HCT116 (cell line): Measurements from ENCODE around the gene ATP1A2. TPM values are rescaled to one million over a fixed set of nuclear protein-coding genes. Genes with fewer than 3 reads are reported as not detected.

Experiments
- ATAC-seq: fragments of 200-7000 bp; cut with Tn5 transposase; 2 replicates; pipeline ENCODE4 v1.9.1; 2020; ENCODE audit warnings: mild to moderate bottlenecking, moderate library complexity
- BruUV-seq: library from RNA; stranded (reverse); fragments of 400-500 nt; replicated peaks from 2 replicates; lab custom pipeline; 2021; lab: Mats Ljungman, UMichigan
- CTCF ChIA-PET: fragments of 300-600 bp; sonication (Branson Sonifier 250); formaldehyde crosslinking; loops from one replicate; lab custom pipeline; 2021; ENCODE audit warnings: antibody characterized with exemption; lab: Charles Lee
- POLR2A ChIA-PET: fragments of 300-600, 350-600 bp; sonication (Branson Sonifier 250); formaldehyde crosslinking; loops from one replicate; lab custom pipeline; 2021; ENCODE audit warnings: antibody characterized with exemption; lab: Charles Lee
- RAD21 ChIA-PET, 2 experiments: fragments of 300-600 bp; sonication (Branson Sonifier 250); formaldehyde crosslinking; loops; one replicate each; lab custom pipeline; 2023; ENCODE audit warnings: low total read pairs in 2 of 2; ENCODE audit not compliant: uncharacterized antibody in 2 of 2, unreplicated experiment in 2 of 2, low non-redundant PET in 1 of 2; lab: Charles Lee
- DNase-seq: peaks from one replicate; pipeline ENCODE4 v3.0.0-alpha.2; 2010; ENCODE audit warnings: low read depth, low spot score
- H2AFZ ChIP-seq: fragments of 200-600 bp; shearing (Covaris generic), sonication (generic); 2 replicates; pipeline ENCODE4 v1.6.1; 2017; ENCODE audit warnings: low read depth, mixed run types, mixed read lengths, antibody characterized with exemption, low read length; ENCODE audit not compliant: poor library complexity, severe bottlenecking
- H3K27ac ChIP-seq: 2 replicates; pipeline ENCODE4 v1.5.1; 2012; ENCODE audit warnings: low read depth, low read length
- H3K27me3 ChIP-seq: fragments of 200-600 bp; sonication (generic); 2 replicates; pipeline ENCODE4 v1.6.1; 2016; ENCODE audit warnings: mixed run types, low read length, mixed read lengths; ENCODE audit not compliant: insufficient read depth
- H3K36me3 ChIP-seq, 2 experiments: fragments of 200-500 bp in 1 of 2; fragments of 200-600 bp in 1 of 2; sonication (Bioruptor generic) in 1 of 2; sonication (generic) in 1 of 2; 2 replicates each; pipeline versions ENCODE4 v1.5.1 to v1.6.1; 2014 to 2016; ENCODE audit warnings: low read length in 2 of 2, inconsistent platforms in 1 of 2, mixed read lengths in 1 of 2, mixed run types in 1 of 2; ENCODE audit not compliant: insufficient read depth in 2 of 2, control insufficient read depth in 1 of 2
- H3K4me1 ChIP-seq, 2 experiments: fragments of 200-600 bp in 1 of 2; sonication (generic) in 1 of 2; 2 replicates each; pipeline versions ENCODE4 v1.5.1 to v1.6.1; 2012 to 2017; ENCODE audit warnings: low read length in 2 of 2, inconsistent platforms in 1 of 2, mild to moderate bottlenecking in 1 of 2, mixed read lengths in 1 of 2, mixed run types in 1 of 2, moderate library complexity in 1 of 2; ENCODE audit not compliant: insufficient read depth in 2 of 2, control insufficient read depth in 1 of 2
- H3K4me2 ChIP-seq: fragments of 200-600 bp; sonication (generic); 2 replicates; pipeline ENCODE4 v1.6.1; 2017; ENCODE audit warnings: mixed run types, low read length, mixed read lengths
- H3K4me3 ChIP-seq, 2 experiments: fragments of 200-600 bp in 1 of 2; sonication (generic) in 1 of 2; replicated peaks in 1 of 2; 2 replicates each; pipeline ENCODE4 v1.5.1; 2011 to 2016; ENCODE audit warnings: low read length in 2 of 2, control low read depth in 1 of 2, low read depth in 1 of 2, mild to moderate bottlenecking in 1 of 2, mixed read lengths in 1 of 2, mixed run types in 1 of 2
- H3K79me2 ChIP-seq: fragments of 200-600 bp; sonication (generic); 2 replicates; pipeline ENCODE4 v1.6.1; 2017; ENCODE audit warnings: mild to moderate bottlenecking, mixed run types, low read length, moderate library complexity, mixed read lengths; ENCODE audit not compliant: insufficient read depth
- H3K9ac ChIP-seq: fragments of 200-600 bp; sonication (generic); 2 replicates; pipeline ENCODE4 v1.6.1; 2016; ENCODE audit warnings: low read length, mixed read lengths
- H3K9me2 ChIP-seq: fragments of 200-600 bp; sonication (generic), shearing (Covaris generic); 2 replicates; pipeline ENCODE4 v1.6.1; 2017; ENCODE audit warnings: mixed run types, mild to moderate bottlenecking, moderate library complexity; ENCODE audit not compliant: insufficient read depth
- H3K9me3 ChIP-seq, 2 experiments: fragments of 200-500 bp in 1 of 2; fragments of 200-600 bp in 1 of 2; sonication (Bioruptor generic) in 1 of 2; sonication (generic) in 1 of 2; 2 replicates each; pipeline ENCODE4 v1.6.1; 2014 to 2017; ENCODE audit warnings: low read length in 2 of 2, mixed read lengths in 2 of 2, inconsistent platforms in 1 of 2, low read depth in 1 of 2, mild to moderate bottlenecking in 1 of 2, mixed run types in 1 of 2, moderate library complexity in 1 of 2; ENCODE audit not compliant: control insufficient read depth in 1 of 2, insufficient read depth in 1 of 2
- H4K20me1 ChIP-seq: fragments of 200-600 bp; sonication (generic), shearing (Covaris generic); 2 replicates; pipeline ENCODE4 v1.6.1; 2017; ENCODE audit warnings: mixed run types, mild to moderate bottlenecking, moderate library complexity; ENCODE audit not compliant: insufficient read depth
- CEBPB ChIP-seq: IDR thresholded peaks from 2 replicates; pipeline ENCODE4 v1.6.1; 2012; ENCODE audit warnings: low read depth
- FOSL1 ChIP-seq: IDR thresholded peaks from 2 replicates; pipeline ENCODE4 v1.6.1; 2012; ENCODE audit warnings: low read depth
- POLR2AphosphoS5 ChIP-seq: IDR thresholded peaks from 2 replicates; pipeline ENCODE4 v1.6.1; 2011; ENCODE audit warnings: mild to moderate bottlenecking, low read depth, low read length, moderate library complexity
- SP1 ChIP-seq: IDR thresholded peaks from 2 replicates; pipeline ENCODE4 v1.6.1; 2012; ENCODE audit warnings: low read depth
- SRF ChIP-seq: IDR thresholded peaks from 2 replicates; pipeline ENCODE4 v1.6.1; 2012; ENCODE audit warnings: low read depth
- TCF7L2 ChIP-seq: IDR thresholded peaks from 2 replicates; pipeline ENCODE4 v1.7.0; 2011; ENCODE audit warnings: borderline replicate concordance, inconsistent platforms; ENCODE audit not compliant: insufficient read depth, insufficient read length; ENCODE audit errors: extremely low read depth
- intact Hi-C: fragments of 100-400 bp; cut with micrococcal nuclease; formaldehyde crosslinking; loops from 2 replicates; pipeline ENCODE4 v1.10.0; 2022
- total RNA-seq: library from RNA; stranded (reverse); gene quantifications from one replicate; pipeline ENCODE4 v1.2.1, GENCODE V29; 2021; ENCODE audit not compliant: unreplicated experiment
- TF ChIP-seq, protein P1 (sequence below), 3 experiments: fragments of 200-600 bp in 1 of 3; sonication (generic) in 1 of 3; IDR thresholded peaks in 2 of 3; conservative IDR thresholded peaks in 1 of 3; 2 replicates each; pipeline ENCODE4 v1.5.1; 2012 to 2017; ENCODE audit warnings: low read depth in 2 of 3, low read length in 2 of 3, antibody characterized with exemption in 1 of 3, borderline replicate concordance in 1 of 3, control low read depth in 1 of 3, mild to moderate bottlenecking in 1 of 3, mixed read lengths in 1 of 3, mixed run types in 1 of 3, moderate library complexity in 1 of 3; ENCODE audit not compliant: insufficient read depth in 1 of 3

The ATP1A2 gene
- total RNA-seq, 1 experiment from 2014 or later: not detected

DNA sequence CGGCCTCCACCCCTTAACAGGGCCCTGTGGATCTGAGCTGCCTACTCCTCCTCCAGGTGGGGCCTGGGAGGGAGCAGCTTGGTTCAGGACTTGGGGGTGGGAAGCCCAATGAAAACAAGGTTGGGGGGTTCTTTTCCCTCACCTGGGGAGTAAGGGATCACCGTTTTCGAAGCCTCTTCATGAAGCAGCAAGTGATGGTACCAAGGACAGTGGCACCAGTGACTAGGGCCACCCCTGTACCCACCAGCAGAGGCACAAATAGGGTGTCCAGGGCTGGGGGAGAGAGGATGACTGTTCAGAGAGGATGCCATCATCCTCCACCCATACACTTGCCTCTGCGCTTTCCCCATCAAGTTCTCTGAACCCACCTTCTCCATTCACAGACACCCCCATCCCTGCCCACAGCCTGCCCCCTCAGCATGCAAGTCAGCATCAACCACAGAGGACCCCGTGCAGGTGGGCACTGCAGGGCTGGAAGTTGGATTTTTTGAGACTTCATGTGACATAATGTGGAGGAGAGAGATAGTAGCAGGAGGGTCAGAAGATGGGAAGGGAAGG, 23.8 kb upstream of the ATP1A2 start:
- H3K9me2 ChIP-seq: no peaks in the 10 kb centered on the region
- TF ChIP-seq SRF (no peak), CEBPB (no peak)
- TF ChIP-seq, protein P1, sequence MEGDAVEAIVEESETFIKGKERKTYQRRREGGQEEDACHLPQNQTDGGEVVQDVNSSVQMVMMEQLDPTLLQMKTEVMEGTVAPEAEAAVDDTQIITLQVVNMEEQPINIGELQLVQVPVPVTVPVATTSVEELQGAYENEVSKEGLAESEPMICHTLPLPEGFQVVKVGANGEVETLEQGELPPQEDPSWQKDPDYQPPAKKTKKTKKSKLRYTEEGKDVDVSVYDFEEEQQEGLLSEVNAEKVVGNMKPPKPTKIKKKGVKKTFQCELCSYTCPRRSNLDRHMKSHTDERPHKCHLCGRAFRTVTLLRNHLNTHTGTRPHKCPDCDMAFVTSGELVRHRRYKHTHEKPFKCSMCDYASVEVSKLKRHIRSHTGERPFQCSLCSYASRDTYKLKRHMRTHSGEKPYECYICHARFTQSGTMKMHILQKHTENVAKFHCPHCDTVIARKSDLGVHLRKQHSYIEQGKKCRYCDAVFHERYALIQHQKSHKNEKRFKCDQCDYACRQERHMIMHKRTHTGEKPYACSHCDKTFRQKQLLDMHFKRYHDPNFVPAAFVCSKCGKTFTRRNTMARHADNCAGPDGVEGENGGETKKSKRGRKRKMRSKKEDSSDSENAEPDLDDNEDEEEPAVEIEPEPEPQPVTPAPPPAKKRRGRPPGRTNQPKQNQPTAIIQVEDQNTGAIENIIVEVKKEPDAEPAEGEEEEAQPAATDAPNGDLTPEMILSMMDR (IDR thresholded peaks at IDR 0.05 in 2 of 3, conservative IDR thresholded peaks at IDR 0.05 in 1 of 3; ENCODE audit: borderline replicate concordance in 1 of 3, insufficient read depth in 1 of 3, low read depth in 2 of 3, low read length in 2 of 3): no peak
- no peak overlapping the region for H3K9ac ChIP-seq
- ChIA-PET RAD21 (no interaction called here), CTCF (interaction anchor here (0.7 kb wide), 1 partner anchor 13 kb away, joined by 3 read pairs; no protein-coding TSS in a partner anchor), POLR2A (no interaction called here)
- H3K36me3 ChIP-seq: no peaks in the 10 kb centered on the region; a peak in 2 of 4 replicates
- intact Hi-C loops: no loop called here
- H4K20me1 ChIP-seq: no peaks in the 10 kb centered on the region
- no peak overlapping the region for H3K4me2 ChIP-seq
- DNase-seq: no peak
- no peak overlapping the region for H3K4me3 ChIP-seq
- no peaks in the 10 kb centered on the region for H3K79me2 ChIP-seq
- no peaks in the 10 kb centered on the region for H3K4me1 ChIP-seq
- BruUV-seq: no TSS peak
- no peaks in the 10 kb centered on the region for H3K9me3 ChIP-seq
- H3K27ac ChIP-seq: no peak overlapping the region
- no peak overlapping the region for H2AFZ ChIP-seq
- no peak for ATAC-seq
- H3K27me3 ChIP-seq: no peaks in the 10 kb centered on the region

DNA sequence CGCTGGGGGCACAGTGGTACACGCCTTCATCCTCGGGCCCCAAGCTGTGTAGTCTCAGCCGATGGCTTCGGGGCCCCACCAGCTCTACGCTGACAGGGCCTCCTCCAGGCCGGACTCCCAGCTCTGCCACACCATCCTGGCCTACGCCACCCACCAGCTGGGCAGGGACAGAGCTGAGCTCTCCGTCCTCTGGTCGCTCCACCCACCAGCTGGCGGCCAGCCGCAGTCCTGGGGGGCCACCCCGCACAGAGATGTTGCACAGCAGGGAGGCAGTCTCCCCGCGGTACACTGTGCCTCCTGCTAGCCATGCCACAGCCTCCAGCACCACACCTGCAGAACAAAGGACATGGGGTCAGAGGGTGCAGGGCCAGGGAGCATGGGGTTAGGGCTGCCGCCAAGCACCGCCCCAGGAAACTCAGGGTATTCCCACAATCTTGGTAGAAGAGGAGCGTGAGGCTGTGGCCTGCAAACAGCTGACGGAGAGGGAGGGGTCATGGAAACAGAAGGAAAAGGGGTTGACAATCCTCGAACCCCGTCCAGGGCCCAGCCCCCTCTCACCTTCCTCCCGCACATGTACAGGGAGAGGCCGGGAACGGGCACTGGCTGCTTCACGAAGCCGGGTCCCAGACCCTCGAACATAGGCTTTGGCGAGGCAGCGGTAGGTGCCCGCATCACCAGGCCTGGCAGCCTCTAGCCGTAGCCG, 23.0 kb upstream of the ATP1A2 start:
- Histone ChIP-seq H3K9me2 (no peaks in the 10 kb centered on the region), H3K4me3 (no peak overlapping the region), H3K79me2 (peaks cover under 1% of the 10 kb centered on the region; the same call in 1 of the 2 replicates), H3K4me1 (peaks cover 4 to 7% of the 10 kb centered on the region in 2 experiments; a peak in 3 of 4 replicates), H3K4me2 (no peak overlapping the region), H3K27ac (no peak overlapping the region), H2AFZ (no peak overlapping the region), H3K27me3 (no peaks in the 10 kb centered on the region), H3K36me3 (no peaks in the 10 kb centered on the region; a peak in 2 of 4 replicates), H3K9ac (no peak overlapping the region), H3K9me3 (no peaks in the 10 kb centered on the region), H4K20me1 (no peaks in the 10 kb centered on the region)
- CTCF ChIA-PET: no interaction called here
- intact Hi-C loops: no loop called here
- RAD21 ChIA-PET: no interaction called here
- POLR2A ChIA-PET: no interaction called here
- no peak for DNase-seq
- BruUV-seq: no TSS peak
- TF ChIP-seq TCF7L2 (no peak), SP1 (no peak), POLR2AphosphoS5 (no peak), FOSL1 (no peak)
- TF ChIP-seq, protein P1 (IDR thresholded peaks at IDR 0.05 in 2 of 3, conservative IDR thresholded peaks at IDR 0.05 in 1 of 3; ENCODE audit: borderline replicate concordance in 1 of 3, insufficient read depth in 1 of 3, low read depth in 2 of 3, low read length in 2 of 3): no peak
- ATAC-seq: no peak
